GM18909 (cell line): ENCODE data around the gene GALR2.
"Not testable (repeated sequence)": the region's sequence is repeated elsewhere in the genome, so short reads cannot be mapped to it uniquely, and the experiment has no call there.

Experiments
- ATAC-seq: cut with Tn5 transposase; IDR thresholded peaks from one replicate; pipeline ENCODE4 v1.9.1; 2021; ENCODE audit warnings: mild to moderate bottlenecking; ENCODE audit not compliant: unreplicated experiment, poor library complexity

The GALR2 gene, protein sequence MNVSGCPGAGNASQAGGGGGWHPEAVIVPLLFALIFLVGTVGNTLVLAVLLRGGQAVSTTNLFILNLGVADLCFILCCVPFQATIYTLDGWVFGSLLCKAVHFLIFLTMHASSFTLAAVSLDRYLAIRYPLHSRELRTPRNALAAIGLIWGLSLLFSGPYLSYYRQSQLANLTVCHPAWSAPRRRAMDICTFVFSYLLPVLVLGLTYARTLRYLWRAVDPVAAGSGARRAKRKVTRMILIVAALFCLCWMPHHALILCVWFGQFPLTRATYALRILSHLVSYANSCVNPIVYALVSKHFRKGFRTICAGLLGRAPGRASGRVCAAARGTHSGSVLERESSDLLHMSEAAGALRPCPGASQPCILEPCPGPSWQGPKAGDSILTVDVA

DNA sequence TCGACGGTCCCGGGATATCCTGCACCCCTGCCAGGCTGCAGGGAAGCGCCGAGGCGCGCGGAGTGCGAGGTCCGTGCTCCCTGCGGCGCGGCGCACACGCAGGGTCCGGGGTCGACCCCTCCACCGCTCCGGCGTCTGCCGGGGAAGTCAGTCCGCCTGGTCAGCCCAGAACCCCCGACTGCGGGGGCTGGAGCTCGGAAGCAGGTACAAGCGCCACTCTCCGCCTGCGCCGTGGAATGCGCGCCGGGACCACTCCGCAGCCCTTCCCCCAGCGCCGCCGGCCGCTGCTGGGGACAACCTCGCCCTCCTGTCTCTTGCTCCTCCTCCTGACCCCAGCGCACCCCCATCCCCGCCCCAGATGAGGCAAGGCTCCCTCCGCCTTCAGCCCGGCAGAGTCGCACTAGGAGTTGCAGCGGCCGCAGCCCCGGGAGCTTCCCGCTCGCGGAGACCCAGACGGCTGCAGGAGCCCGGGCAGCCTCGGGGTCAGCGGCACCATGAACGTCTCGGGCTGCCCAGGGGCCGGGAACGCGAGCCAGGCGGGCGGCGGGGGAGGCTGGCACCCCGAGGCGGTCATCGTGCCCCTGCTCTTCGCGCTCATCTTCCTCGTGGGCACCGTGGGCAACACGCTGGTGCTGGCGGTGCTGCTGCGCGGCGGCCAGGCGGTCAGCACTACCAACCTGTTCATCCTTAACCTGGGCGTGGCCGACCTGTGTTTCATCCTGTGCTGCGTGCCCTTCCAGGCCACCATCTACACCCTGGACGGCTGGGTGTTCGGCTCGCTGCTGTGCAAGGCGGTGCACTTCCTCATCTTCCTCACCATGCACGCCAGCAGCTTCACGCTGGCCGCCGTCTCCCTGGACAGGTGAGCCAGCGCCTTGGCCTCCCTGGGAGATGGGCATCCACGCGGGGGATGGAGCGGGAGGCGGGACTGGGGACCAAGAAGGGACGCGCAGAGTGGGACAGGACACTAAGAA is at the start of gene GALR2:
Gene GALR2 (plus strand): TSS at position 392 of the 974 bp plus-strand sequence. CDS start 103 bp downstream, at position 495.
- ATAC-seq: no peak

DNA sequence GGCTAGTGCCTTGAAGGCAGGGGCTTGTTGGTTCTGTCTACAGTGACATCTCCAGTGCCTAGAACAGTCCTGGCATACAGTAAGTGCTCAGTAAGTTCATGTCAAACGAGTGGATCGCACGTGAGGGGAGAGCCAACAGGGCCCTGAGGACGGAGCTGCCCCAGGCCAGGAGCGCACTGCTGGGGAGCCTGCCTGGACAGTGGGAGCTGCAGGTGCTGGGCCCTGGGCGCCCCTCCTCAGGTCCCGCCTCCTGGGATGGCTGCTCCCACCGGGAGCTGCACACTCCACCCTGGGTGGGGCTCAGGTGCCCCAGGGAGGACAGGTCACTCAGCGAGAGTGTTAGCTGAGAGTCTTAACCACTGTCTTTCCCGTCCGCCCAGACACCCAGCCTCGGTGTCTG is 49.3 kb upstream of the GALR2 start:
- ATAC-seq: no peak

DNA sequence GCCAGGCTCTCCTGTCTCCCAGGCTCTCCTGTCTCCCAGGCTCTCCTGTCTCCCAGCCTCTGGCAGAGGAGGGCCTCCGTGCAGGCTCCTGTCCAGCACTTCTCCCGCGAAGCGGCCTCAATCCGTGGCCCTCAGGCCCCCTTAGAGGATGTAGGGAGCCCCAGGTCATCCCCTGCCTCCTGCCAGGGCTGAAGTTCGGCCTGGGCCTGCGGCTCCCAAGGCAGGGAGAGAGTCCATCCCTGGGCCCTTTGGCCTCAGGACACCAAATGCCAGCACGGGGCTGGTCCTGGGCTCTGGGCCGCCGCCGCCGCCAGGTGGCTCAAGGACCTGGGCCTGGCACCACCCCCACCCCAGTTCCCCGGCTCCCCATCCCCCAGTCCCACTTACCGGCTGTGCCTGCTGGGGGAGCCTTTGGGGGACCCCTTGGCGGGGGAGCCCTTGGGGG is 47.8 kb upstream of the GALR2 start:
- ATAC-seq: no peak

DNA sequence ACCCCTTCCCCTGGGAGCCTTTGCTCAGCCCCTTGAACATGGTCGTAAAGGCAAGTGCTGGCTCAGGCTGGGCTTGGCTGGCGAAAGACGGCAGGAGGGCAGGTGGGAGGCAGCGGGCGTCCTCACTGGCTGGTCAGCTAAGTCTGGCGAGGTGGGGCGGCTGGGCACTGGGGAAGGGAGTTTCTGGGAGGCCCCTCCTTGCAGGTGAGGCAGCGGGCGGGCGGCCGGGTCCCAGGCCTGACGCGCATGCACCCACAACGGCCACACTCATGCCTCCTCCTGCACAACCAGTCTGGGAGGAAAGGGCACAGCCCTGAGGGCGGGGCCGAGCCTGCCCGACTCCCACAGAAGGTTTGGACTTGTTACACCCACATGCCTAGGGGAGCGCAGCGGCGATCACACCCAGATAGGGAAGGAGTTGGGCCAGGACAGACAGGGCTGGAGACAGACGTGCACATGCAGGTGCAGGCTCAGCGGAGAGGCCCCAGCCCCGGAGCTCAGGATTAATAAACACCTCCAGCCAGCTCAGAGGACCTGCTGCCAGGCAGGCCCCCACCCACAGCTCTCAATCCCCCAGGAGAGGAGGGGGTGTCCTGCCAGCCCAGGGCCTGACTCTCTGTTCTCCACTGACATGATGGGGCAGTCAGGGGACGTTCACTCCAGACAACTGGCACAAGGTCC is 47.3 kb upstream of the GALR2 start, which contains the start of gene EVPL:
Gene EVPL (minus strand): TSS at position 148 of the 681 bp plus-strand sequence. CDS start 108 bp downstream, at position 40.
- no peak for ATAC-seq

DNA sequence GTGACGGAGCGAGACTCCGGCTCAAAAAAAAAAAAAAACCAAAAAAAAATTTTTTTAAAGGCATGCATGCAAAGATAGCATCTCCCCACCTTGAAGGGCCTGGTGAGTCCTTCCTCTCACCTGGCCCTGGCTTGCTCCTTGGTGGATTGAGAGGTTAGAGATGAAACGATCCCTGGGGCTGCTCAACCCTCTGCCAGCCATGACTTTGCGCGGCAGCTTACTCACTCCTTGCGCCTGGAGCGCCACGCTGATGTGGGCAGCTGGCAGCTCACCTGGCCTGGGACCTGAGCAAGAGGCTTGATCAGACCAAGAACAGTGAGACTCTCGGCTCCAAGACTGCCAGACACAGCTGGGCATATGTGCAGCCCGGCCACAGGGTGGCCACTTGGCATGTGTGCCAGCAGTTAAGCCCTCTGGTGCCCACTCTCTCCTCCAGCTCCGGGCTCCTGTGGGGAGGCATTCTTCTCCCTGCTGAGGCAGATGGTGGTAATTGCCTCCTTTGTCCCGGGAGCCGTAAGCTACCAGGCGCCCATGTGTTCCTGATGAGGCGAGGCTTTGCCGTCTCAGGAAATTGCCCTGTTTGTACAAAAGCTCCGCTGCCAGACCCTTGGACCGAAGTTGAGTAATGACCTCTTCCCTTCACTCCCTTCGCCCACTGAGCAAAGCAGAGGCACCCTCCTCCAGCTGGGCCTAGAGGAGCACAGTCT is 42.4 kb upstream of the GALR2 start:
- ATAC-seq: no peak

DNA sequence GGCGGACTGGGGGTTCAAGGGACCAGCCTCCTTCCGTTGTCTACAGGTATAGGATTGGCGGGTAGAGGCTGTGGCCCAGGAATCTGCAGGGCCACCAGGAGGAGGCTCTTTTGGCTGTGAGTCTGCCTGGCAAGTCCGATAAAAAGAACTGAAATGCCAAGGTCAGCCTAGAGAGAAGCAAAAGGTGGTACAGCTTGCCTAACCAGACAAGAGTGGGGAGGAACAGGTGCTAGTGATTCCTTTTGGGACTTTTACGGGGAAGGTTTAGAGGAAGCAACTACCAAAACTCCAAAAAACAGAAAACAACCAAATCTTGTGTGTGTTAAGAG is 41.8 kb upstream of the GALR2 start:
- no peak for ATAC-seq

DNA sequence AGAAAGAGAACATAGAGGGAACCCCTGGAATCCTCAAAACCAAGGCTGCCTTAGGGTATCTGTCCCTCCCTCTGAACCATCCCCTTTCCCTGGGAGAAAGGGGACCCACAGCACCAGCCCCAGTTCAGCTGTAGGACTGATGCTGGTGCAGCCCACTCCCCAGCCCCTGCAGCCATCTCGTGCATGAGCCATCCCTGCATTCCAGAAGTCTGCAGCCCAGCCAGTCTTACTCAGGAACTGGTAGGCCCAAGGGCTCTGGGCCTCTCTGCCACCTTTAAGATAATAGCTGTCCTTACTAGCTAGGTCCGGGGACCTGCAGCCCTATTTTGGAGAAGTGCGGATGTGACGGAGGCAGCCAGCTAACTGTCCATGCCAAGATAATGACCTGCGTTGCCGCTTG is 41.4 kb upstream of the GALR2 start:
- ATAC-seq: no peak

DNA sequence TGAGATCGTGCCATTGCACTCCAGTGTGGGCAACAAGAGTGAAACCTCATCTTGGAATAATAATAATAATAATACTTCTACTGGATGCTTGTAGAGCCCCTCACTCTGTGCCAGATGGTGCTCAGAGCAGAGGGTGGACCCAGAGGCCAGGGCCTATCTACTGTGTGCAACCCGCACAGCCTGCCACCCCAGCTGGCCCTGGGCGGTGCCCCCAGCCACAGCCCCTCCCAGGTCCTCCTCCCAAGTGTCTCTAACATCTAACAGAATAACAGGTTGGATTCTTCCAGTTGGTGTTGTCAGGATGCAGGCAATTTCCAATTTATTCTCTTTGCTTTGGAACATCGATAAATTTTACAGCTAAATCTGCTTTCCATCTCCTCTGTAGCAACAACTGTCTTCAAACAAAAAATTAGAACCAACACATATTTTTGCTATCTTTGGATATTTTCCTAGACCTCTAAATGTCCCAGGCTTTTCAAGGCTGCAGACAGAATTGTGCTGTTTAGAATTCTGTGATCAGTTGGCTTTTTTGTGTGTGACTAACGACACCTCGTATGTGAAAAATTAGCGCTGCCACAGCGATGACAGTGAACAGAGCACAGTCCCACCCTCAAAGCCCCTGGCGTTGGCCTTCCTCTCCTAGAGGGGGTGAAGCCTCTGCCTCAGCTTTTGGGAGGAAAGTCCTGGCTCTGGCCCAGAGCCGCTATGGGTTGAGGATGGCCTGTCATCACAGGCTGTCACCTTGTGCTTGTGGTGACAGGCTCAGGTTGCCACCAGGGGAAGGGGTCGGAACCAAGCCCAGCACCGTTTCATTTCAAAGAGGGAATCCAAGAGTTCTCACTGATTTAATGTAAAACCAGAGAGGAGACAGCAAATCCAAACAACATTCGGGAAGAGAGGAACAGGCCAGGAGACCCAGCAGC is 39.9 kb upstream of the GALR2 start:
- ATAC-seq: no peak

DNA sequence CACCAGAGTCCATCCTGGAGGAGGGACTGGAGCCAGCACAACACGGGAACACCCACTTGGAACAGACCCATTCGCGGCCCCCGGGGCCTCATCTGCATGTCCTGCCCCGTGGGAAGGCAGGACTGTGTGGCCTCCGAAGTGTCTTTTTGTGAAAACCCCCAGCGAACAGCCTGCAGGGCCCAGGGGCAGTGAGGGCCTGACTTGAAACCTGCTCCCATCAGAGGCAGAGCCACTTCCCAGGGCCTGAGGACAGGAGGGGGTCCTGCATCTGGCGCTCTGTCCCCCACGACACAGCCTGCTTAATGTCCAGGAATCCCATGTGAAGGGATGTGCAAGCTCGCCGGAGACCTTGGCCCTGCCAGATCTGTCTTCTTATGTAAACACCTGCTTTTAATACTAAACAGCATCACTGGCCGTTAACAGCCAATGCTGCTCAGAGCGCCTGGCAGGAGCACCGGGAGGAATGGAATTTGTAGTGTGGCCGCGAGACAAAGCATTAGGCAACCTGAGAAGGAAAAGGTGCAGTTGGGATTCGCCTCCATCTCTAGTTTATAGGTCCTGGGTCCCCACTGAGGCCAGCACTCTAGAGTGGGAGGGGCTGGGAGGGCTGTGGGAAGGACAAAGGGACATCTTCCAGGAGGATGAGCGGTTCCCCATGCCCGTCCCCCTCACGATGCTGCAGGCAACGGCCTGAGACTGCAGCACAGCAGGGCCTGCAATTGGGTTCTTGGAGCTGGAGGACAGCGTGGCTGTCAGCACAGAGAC is 37.9 kb upstream of the GALR2 start:
- no peak for ATAC-seq

DNA sequence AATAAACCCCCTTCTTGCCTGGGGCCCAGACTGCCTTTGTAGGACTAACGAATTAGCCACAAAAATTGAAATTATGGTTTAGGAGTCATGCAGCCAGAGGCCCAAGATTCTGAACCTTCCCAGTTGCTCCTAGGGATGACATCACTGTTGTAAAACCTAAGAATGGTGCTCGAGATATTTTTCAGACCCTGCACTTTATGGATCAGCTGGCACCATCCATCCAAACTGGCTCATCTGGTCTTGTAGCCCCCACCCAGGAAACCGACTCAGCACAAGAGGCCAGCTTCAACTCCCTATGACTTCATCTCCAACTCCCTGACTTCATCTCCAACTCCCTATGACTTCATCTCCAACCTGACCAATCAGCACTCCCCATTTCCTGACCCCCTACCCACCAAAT is 36.5 kb upstream of the GALR2 start:
- no peak for ATAC-seq

DNA sequence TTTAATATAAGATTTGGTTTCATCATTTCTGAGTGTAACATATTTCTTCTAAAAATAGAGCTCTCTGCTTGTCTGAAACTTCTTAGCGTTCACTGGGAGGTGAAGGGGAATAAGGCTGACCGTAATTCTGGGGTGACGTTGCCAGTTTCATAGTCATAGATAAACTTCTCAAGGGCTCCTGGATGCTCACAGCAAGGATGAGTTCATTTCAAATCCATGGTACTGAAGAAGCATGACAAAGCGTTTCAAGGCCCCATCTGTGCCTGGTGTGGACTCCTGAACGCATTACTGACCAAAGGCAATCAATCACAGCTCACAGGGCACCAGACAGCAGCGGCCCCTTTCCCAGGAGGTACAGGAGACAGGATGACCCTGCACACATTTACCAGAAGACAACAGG is 35.5 kb upstream of the GALR2 start:
- ATAC-seq: no peak

DNA sequence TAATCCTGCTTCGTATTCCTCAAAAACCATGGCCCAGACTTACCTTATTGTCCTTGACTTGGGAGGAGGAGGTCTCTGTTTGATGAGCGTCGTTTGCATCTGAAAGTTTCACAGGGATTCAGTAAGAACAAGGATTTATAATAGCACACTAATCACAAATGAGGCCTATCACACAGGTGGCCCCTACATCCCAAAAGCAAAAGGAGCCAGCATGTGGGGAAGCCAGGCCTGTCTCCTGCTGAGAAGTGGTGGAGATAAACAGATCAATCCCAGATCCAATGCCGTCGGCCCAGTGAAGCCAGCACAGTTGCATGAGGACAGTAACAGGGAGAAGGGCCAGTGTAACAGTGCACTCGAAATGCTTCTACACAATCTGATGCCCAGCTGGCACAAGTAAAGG is 34.2 kb upstream of the GALR2 start:
- no peak for ATAC-seq

DNA sequence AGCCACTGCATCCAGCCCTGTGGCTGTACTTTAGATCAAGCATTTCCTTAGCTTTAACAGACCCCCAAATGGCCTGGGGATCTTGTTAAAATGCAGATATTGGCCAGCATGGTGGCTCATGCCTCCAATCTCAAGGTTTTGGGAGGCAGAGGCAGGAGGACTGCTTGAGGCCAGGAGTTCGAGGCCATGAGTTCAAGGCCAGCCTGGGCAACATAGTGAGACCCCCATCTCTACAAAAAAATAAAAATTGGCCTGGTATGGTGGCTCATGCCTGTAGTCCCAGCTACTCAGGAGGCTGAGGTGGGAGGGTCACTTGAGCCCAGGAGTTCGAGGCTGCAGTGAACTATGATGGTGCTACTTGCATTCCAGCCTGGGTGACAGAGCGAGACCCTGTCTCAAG is 31.7 kb upstream of the GALR2 start:
- not testable (repeated sequence) for ATAC-seq

DNA sequence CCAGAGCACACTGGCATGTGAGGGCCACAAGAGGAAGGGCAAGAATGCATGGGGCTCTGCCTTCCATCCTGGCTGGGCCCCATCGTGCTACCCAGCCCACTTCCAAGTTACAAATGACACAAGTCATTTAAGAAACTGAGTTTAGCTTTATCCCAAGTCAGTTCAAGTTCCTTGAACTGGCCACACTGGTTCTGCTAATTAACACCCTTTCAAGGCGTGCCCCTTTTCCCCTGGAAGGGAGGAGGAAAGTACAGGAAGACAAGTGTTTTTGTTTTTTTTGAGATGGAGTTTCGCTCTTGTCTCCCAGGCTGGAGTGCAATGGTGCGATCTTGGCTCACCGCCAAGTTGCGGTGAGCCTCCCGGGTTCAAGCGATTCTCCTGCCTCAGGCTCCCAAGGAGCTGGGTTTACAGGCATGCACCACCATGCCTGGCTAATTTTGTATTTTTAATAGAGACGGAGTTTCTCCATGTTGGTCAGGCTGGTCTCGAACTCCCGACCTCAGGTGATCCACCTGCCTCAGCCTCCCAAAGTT is 30.0 kb upstream of the GALR2 start:
- ATAC-seq: not testable (repeated sequence)

DNA sequence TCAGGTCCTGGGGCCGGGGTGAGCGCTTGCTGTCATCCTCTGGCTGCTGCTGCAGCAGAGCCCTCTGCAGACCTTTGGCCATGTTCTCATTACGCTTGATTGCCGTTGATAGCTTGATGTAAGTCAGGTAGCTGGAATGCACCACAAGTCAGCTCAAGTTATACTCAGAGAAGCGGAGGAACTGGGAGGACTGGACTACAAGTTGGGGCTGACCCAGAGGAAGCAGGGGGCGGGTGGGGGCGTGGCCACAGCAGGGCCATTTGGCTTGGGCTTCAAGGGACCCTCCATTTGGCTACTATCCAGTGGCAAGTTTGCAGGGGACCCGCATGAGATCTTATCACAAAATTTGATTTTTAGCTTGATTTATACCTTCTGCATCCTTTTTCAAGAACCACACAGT is 28.5 kb upstream of the GALR2 start:
- no peak for ATAC-seq

DNA sequence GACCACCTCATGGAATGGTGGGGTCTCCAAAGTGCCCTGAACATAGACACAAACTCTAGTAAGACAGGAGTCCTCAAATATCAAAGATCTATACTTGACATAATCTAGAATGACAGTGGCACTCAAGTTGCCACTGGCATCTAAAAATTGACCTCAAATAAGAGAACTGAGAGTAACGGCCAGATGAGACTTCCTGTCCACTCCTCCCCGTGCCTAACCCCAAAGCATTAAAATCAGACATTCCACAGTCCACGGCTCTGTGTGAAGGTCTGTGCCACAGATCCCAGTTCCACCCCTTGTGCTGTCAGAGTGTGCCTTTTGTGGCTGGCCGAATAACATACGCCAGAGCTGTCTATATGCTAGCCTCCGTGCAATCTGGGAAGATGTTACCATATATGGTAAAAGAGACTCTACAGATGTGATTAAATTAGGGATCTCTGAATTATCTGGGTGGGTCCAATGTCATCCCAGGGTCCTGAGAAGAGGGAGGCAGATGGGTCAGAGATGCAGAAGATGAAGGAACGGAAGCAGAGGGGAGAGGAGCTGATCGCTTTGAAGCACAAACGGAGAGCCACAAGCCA is 26.5 kb upstream of the GALR2 start:
- no peak for ATAC-seq

DNA sequence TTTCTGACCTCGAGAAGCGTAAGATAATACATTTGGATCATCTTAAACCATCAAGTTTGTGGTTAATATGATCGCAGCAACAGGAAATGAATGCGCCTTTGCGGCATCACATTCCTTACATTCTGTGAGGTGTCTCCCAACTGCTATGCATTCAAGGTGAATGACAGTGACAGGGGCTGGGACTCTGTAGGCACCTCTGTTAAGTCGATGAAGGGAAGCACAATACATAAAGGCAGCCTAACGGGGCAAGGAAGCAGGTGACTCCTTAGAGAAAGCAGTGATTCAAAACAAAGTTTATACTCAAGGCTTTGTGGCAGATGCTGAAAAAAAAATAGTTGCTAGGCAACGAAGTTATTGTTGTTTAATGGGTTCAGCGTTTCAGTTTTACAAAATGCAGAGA is 25.9 kb upstream of the GALR2 start:
- no peak for ATAC-seq

DNA sequence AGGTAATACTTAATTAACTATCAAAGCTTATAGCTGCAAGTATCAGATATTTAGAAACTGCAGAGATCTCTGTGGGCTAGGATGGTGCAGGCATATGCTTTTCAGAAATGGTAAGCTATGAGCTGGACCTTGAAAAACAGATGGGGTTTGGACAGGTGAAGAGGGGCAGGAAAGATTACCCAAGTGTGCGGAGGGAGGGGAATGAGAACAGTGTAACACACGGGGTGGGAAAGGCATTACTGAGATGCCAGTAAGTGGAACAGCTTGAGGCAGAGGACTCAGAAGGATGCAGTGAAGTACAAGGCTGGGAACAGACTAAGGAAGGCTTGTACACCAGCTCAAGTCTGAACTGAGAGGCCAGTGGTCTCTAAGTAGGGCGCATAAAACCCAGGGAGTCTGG is 25.3 kb upstream of the GALR2 start:
- no peak for ATAC-seq
